ENCODE measurements around the gene PICK1.
A peak's percentile ranks its signal among the peaks of the same experiment; 100 is the strongest.

The PICK1 gene

DNA sequence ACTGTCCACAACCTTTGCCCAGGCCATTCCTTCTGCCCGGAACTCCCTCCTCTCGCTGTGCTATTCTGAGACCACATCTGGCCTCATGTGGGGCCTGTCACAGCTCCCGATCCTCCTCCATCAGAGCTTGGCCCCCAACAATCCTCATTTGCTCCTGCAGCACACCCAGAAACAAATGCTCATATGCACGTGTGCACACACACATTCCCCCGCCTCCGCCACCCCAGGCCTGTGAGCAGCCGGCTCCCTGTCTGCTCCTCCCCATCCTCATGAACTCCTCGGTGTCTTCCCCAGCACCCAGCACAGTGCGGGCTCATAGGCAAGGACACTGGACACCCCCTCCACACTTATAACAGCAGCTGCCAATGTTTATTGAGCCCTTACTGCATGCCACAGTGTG lies 29.7 kb upstream of the PICK1 start:
- H3K27me3 ChIP-seq (ENCODE audit: insufficient read depth, insufficient read length): peaks cover 2% of the 10 kb centered on the region
- H3K9ac ChIP-seq (ENCODE audit: insufficient read length, low read depth): no peak overlapping the region
- no peak for DNase-seq (ENCODE audit: low read depth, low spot score)
- H3K4me1 ChIP-seq (ENCODE audit: insufficient read depth, insufficient read length): peaks cover 7% of the 10 kb centered on the region
- TF ChIP-seq ZNF274 (IDR thresholded peaks at IDR 0.05; ENCODE audit: low read depth, low read length) (no peak), SUZ12 (IDR thresholded peaks at IDR 0.05; ENCODE audit: extremely low read depth, insufficient read depth, insufficient read length) (no peak)
- H3K36me3 ChIP-seq (ENCODE audit: insufficient read depth, insufficient read length, low read length): no peaks in the 10 kb centered on the region
- no peaks in the 10 kb centered on the region for H3K9me3 ChIP-seq (ENCODE audit: insufficient read depth, low read length)
- H3K4me3 ChIP-seq (ENCODE audit: insufficient read length, low read depth): no peak overlapping the region

DNA sequence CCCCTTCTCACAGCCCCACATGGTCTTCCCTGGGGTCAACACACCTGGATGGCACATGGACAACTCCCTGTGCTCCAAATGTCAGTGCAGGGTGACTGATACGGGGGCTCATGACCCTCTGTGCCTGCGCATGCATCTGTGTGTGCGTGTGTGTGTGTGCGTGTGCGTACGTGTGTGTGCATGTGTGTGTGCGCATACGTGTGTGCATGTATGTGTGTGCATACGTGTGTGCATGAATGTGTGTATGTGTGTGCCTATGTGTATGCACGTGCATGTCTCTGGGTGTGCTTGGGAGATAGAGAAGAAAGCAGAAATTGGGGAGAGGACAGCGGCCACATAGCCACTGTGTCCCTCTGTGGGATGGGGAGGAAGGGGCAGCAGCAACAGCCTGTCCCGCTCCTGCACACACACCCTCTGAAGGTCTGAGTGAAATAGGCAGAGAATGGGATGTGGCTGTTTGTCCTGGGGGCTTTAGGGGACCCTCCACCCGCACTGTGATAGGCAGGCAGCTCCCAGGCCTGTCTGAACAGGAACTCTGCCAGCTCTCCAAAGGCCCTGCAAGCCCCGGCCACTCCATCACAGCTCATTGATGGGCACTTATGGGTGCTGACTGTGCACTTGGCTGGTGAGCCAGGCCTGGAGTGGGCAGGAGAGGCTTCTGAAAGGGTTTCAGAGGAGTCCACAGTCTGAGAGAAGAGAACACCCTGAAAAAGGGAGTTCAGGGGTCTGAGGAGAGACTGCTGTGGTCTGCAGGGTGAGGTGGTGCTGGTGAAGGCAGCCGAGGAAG lies 28.7 kb upstream of the PICK1 start:
- H3K9me3 ChIP-seq (ENCODE audit: insufficient read depth, low read length): no peaks in the 10 kb centered on the region
- no peak overlapping the region for H3K4me3 ChIP-seq (ENCODE audit: insufficient read length, low read depth)
- H3K36me3 ChIP-seq (ENCODE audit: insufficient read depth, insufficient read length, low read length): no peaks in the 10 kb centered on the region
- peaks cover 2% of the 10 kb centered on the region for H3K27me3 ChIP-seq (ENCODE audit: insufficient read depth, insufficient read length)
- no peak for DNase-seq (ENCODE audit: low read depth, low spot score)
- H3K4me1 ChIP-seq (ENCODE audit: insufficient read depth, insufficient read length): peaks cover 13% of the 10 kb centered on the region
- TF ChIP-seq ZNF274 (IDR thresholded peaks at IDR 0.05; ENCODE audit: low read depth, low read length): no peak
- TF ChIP-seq YY1 (IDR thresholded peaks at IDR 0.05; ENCODE audit: insufficient read depth, insufficient read length): no peak
- TF ChIP-seq SUZ12 (IDR thresholded peaks at IDR 0.05; ENCODE audit: extremely low read depth, insufficient read depth, insufficient read length): no peak
- H3K9ac ChIP-seq (ENCODE audit: insufficient read length, low read depth): no peak overlapping the region

DNA sequence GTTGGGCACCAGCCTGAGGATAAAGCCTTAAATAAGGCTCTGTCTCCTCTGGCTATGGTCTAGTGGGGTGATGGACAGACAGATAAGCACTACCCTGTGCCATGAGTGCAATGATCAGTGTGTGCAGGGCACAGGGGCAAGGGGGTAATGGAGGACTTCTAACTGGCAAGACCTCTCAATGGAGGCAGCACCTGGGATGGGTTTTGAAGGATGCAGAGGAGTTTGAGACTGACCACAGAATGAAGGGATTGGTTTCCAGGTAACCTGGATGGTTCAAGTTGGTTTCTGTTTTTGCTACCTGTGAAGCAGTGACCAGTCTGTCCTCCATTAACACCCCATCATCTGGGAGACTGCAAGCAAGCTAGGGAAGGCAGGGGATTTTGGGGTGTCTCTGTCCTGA lies 27.8 kb upstream of the PICK1 start:
- Histone ChIP-seq H3K4me1 (ENCODE audit: insufficient read depth, insufficient read length) (peaks cover 19% of the 10 kb centered on the region), H3K27me3 (ENCODE audit: insufficient read depth, insufficient read length) (peaks cover 2% of the 10 kb centered on the region), H3K9me3 (ENCODE audit: insufficient read depth, low read length) (no peaks in the 10 kb centered on the region), H3K36me3 (ENCODE audit: insufficient read depth, insufficient read length, low read length) (no peaks in the 10 kb centered on the region), H3K4me3 (ENCODE audit: insufficient read length, low read depth) (no peak overlapping the region), H3K9ac (ENCODE audit: insufficient read length, low read depth) (no peak overlapping the region)
- TF ChIP-seq YY1 (IDR thresholded peaks at IDR 0.05; ENCODE audit: insufficient read depth, insufficient read length) (no peak), SUZ12 (IDR thresholded peaks at IDR 0.05; ENCODE audit: extremely low read depth, insufficient read depth, insufficient read length) (no peak), ZNF274 (IDR thresholded peaks at IDR 0.05; ENCODE audit: low read depth, low read length) (no peak)
- no peak for DNase-seq (ENCODE audit: low read depth, low spot score)

DNA sequence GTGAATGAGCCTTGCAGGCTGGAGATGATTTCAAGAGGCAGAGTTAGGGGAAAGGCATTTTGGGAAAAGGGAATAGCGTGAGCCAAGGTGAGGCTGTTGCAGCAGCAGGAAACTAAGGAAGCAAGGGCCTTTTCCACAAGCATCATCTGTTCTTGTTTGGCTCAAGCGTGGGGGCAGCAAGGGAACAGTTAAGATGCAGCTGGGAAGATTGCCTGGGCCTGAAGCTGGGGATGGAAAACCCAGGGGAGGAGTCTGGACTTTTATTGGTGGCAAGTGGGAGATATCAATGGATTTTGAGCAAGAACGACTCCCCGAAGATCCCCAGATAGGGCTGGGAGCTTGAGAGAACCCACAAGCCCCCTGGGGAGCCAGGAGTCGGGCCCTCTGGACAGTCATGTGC lies 27.3 kb upstream of the PICK1 start:
- TF ChIP-seq SUZ12 (IDR thresholded peaks at IDR 0.05; ENCODE audit: extremely low read depth, insufficient read depth, insufficient read length) (no peak), YY1 (IDR thresholded peaks at IDR 0.05; ENCODE audit: insufficient read depth, insufficient read length) (no peak), ZNF274 (IDR thresholded peaks at IDR 0.05; ENCODE audit: low read depth, low read length) (no peak)
- no peaks in the 10 kb centered on the region for H3K36me3 ChIP-seq (ENCODE audit: insufficient read depth, insufficient read length, low read length)
- no peak for DNase-seq (ENCODE audit: low read depth, low spot score)
- H3K9ac ChIP-seq (ENCODE audit: insufficient read length, low read depth): no peak overlapping the region
- no peaks in the 10 kb centered on the region for H3K27me3 ChIP-seq (ENCODE audit: insufficient read depth, insufficient read length)
- peaks cover 20% of the 10 kb centered on the region for H3K4me1 ChIP-seq (ENCODE audit: insufficient read depth, insufficient read length)
- no peak overlapping the region for H3K4me3 ChIP-seq (ENCODE audit: insufficient read length, low read depth)
- no peaks in the 10 kb centered on the region for H3K9me3 ChIP-seq (ENCODE audit: insufficient read depth, low read length)

DNA sequence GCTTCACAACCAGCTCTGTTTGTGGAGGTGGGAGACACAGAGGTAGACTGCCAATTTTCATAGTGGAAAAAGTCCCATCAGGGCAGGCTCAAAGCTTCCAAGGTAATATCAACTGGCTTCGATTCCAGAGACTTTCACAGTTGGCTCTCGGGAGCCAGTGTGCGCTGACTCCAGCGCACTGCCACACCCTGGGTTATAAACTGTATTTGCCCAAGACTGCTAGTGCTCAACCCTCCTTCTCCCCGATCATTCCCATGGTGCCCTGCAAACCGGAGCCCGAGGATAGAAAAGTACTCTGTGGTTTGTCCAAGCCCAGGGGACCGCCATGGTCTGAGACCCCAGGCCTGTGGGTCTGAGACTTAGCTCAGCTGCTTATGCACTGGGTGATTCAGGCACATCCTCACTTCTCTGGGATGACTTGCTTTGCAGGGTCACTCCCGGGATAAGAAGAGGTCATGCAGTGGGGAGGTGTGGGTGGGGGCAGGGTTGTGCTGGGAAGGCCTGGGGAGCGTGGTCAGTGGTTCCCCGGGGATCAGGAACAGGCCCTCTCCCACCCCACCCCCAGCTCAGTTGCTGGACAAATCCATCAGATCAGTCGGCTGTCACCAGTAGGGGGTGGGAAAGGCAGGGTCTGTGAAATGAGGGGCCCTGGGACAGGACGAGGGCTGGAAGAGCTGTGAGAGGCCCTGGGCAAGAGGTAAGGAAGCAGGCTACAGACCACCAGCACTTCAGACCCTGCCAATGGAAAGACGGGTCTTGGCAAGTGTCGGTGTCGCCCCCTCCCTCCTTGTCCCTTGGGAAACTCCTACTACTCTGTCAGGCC lies 26.7 kb upstream of the PICK1 start:
- DNase-seq (ENCODE audit: low read depth, low spot score): no peak
- Histone ChIP-seq H3K4me1 (ENCODE audit: insufficient read depth, insufficient read length) (peaks cover 24% of the 10 kb centered on the region), H3K27me3 (ENCODE audit: insufficient read depth, insufficient read length) (no peaks in the 10 kb centered on the region), H3K4me3 (ENCODE audit: insufficient read length, low read depth) (no peak overlapping the region), H3K9me3 (ENCODE audit: insufficient read depth, low read length) (no peaks in the 10 kb centered on the region), H3K9ac (ENCODE audit: insufficient read length, low read depth) (peak overlapping the region; percentile 5), H3K36me3 (ENCODE audit: insufficient read depth, insufficient read length, low read length) (no peaks in the 10 kb centered on the region)
- no peak for TF ChIP-seq YY1 (IDR thresholded peaks at IDR 0.05; ENCODE audit: insufficient read depth, insufficient read length)
- TF ChIP-seq ZNF274 (IDR thresholded peaks at IDR 0.05; ENCODE audit: low read depth, low read length): no peak
- no peak for TF ChIP-seq SUZ12 (IDR thresholded peaks at IDR 0.05; ENCODE audit: extremely low read depth, insufficient read depth, insufficient read length)

DNA sequence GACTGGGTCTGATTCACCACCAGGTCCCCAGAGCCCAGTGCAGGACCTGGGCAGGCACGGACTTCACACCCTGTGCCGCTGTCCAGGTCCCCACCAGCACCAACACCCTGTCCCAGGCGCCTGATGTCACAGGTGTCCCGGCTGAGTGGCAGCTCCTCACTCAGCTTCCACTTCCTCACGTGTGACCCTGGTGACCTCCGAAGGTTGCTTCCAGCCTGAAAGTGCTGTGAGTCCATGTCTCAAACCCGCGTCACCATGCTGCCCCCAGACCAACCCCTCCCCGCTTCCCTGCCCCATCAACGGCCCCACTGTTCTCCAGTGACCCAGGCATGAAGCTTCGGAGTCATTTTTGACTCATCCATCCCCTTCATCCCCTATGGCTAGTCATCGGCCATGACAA lies 25.7 kb upstream of the PICK1 start:
- Histone ChIP-seq H3K9me3 (ENCODE audit: insufficient read depth, low read length) (no peaks in the 10 kb centered on the region), H3K27me3 (ENCODE audit: insufficient read depth, insufficient read length) (no peaks in the 10 kb centered on the region), H3K4me3 (ENCODE audit: insufficient read length, low read depth) (no peak overlapping the region), H3K9ac (ENCODE audit: insufficient read length, low read depth) (no peak overlapping the region), H3K36me3 (ENCODE audit: insufficient read depth, insufficient read length, low read length) (no peaks in the 10 kb centered on the region), H3K4me1 (ENCODE audit: insufficient read depth, insufficient read length) (peaks cover 24% of the 10 kb centered on the region)
- TF ChIP-seq SUZ12 (IDR thresholded peaks at IDR 0.05; ENCODE audit: extremely low read depth, insufficient read depth, insufficient read length) (no peak), YY1 (IDR thresholded peaks at IDR 0.05; ENCODE audit: insufficient read depth, insufficient read length) (no peak)
- DNase-seq (ENCODE audit: low read depth, low spot score): no peak
